BJ (cell line): Measurements from ENCODE around the gene SMPDL3B. TPM values are rescaled to one million over a fixed set of nuclear protein-coding genes. Genes with fewer than 3 reads are reported as not detected.

Experiments used
- CTCF ChIA-PET: fragments of 350-600 bp; formaldehyde crosslinking; extraction: SDS; loops from one replicate; lab custom pipeline; 2021; ENCODE audit warnings: antibody characterized with exemption, inconsistent platforms; lab: Yijun Ruan, JAX
- POLR2A ChIA-PET: fragments of 300-600 bp; sonication (Branson Sonifier 250); formaldehyde crosslinking; extraction: SDS; loops from one replicate; lab custom pipeline; 2021; ENCODE audit warnings: antibody characterized with exemption; lab: Charles Lee
- DNase-seq: peaks from one replicate; pipeline ENCODE4 v3.0.0-alpha.2; 2011; ENCODE audit warnings: low read depth
- H3K27me3 ChIP-seq: 2 replicates; pipeline ENCODE4 v1.6.0; 2011; ENCODE audit warnings: low read length; ENCODE audit not compliant: control insufficient read depth, insufficient read depth
- H3K36me3 ChIP-seq: 2 replicates; pipeline ENCODE4 v1.5.1; 2011; ENCODE audit warnings: low read length; ENCODE audit not compliant: control insufficient read depth, insufficient read depth
- H3K4me3 ChIP-seq: 2 replicates; pipeline ENCODE4 v1.5.1; 2011; ENCODE audit warnings: low read depth, mild to moderate bottlenecking, control low read depth, low read length
- polyA plus RNA-seq: library from polyadenylated mRNA; depleted of rRNA; stranded (reverse); fragments of >200 nt; gene quantifications from 2 replicates; pipeline ENCODE4 v1.2.3, GENCODE V29; 2011
- TF ChIP-seq, protein P1 (sequence below): IDR thresholded peaks from 2 replicates; pipeline ENCODE4 v1.5.1; 2011; ENCODE audit warnings: low read depth, mild to moderate bottlenecking, control low read depth, inconsistent platforms, low read length, moderate library complexity; ENCODE audit not compliant: insufficient read depth

The SMPDL3B gene
- polyA plus RNA-seq, 1 experiment: 0.34 TPM

- POLR2A ChIA-PET: no interaction called here
Observed at GRCh38 chr1:27887215-27888021, 47.4 kb upstream of the SMPDL3B start.

DNA sequence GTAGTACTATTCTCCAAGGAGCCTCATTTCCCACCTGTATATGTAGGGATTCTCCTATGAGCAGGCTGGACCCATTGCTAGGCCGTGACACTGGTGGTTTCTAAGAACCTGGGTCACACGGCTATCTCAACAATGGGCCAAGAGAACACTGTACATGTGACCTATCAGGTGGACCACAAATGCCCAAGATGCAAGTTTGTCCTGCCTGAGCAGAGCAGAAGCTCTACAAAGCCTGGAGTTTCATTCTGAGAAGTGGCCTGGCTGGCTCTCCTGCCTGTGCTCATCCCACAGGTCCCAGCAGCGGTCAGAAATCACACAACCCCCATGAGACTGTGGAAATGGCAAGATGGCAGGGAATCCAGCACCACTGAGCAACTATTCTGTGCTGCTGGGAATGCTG lies 45.3 kb upstream of the SMPDL3B start:
- DNase-seq: no peak
- CTCF ChIA-PET: no interaction called here
- Histone ChIP-seq H3K36me3 (peaks cover 13% of the 10 kb centered on the region), H3K27me3 (no peaks in the 10 kb centered on the region), H3K4me3 (no peak overlapping the region)
- POLR2A ChIA-PET: no interaction called here
- TF ChIP-seq, protein P1, sequence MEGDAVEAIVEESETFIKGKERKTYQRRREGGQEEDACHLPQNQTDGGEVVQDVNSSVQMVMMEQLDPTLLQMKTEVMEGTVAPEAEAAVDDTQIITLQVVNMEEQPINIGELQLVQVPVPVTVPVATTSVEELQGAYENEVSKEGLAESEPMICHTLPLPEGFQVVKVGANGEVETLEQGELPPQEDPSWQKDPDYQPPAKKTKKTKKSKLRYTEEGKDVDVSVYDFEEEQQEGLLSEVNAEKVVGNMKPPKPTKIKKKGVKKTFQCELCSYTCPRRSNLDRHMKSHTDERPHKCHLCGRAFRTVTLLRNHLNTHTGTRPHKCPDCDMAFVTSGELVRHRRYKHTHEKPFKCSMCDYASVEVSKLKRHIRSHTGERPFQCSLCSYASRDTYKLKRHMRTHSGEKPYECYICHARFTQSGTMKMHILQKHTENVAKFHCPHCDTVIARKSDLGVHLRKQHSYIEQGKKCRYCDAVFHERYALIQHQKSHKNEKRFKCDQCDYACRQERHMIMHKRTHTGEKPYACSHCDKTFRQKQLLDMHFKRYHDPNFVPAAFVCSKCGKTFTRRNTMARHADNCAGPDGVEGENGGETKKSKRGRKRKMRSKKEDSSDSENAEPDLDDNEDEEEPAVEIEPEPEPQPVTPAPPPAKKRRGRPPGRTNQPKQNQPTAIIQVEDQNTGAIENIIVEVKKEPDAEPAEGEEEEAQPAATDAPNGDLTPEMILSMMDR: no peak

More at GRCh38 chr1:27887215-27888021, 47.4 kb upstream of the SMPDL3B start:
- Histone ChIP-seq H3K27me3 (no peaks in the 10 kb centered on the region), H3K36me3 (peaks cover 4% of the 10 kb centered on the region), H3K4me3 (no peak overlapping the region)
- TF ChIP-seq, protein P1: no peak
- DNase-seq: no peak
- CTCF ChIA-PET: no interaction called here

GRCh38 chr1:27891196-27891889 lies 43.5 kb upstream of the SMPDL3B start:
- POLR2A ChIA-PET: no interaction called here
- H3K27me3 ChIP-seq: no peaks in the 10 kb centered on the region
- TF ChIP-seq, protein P1: no peak
- no peak overlapping the region for H3K4me3 ChIP-seq
- CTCF ChIA-PET: interaction anchor here (0.8 to 1.7 kb wide), 2 partner anchors 16 to 17 kb away, joined by 3 to 5 read pairs; no protein-coding TSS in a partner anchor
- no peak for DNase-seq
- H3K36me3 ChIP-seq: peaks cover 18% of the 10 kb centered on the region

DNA sequence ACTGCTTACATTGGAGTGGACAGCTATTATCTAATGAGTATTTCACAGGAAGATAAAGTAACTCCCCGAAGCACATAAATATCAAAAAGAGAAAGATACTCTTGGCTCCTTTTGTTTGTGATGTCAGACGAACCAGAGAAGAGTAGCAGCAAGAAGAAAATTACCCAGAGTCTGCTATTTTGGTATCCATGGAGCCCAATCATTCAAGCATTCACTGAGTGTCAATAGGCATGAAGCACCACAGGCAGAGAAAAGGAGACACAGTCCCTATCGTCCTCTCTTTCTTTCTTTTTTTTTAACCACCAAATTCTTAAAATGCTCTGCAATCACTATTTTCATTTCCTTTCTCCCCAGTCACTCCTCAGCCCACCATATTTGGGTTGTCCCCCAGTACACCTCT lies 40.3 kb upstream of the SMPDL3B start:
- no peak for DNase-seq
- ChIA-PET POLR2A (no interaction called here), CTCF (no interaction called here)
- H3K4me3 ChIP-seq: no peak overlapping the region
- peaks cover 20% of the 10 kb centered on the region for H3K36me3 ChIP-seq
- TF ChIP-seq, protein P1: no peak
- H3K27me3 ChIP-seq: no peaks in the 10 kb centered on the region

- Histone ChIP-seq H3K36me3 (no peaks in the 10 kb centered on the region; the same call in none of the 2 replicates), H3K27me3 (no peaks in the 10 kb centered on the region), H3K4me3 (no peak overlapping the region)
- no peak for DNase-seq
- POLR2A ChIA-PET: no interaction called here
- CTCF ChIA-PET: no interaction called here
- TF ChIP-seq, protein P1: no peak
Observed at GRCh38 chr1:27906759-27907158, 28.0 kb upstream of the SMPDL3B start.
